Measurements from ENCODE around the gene ETS1.

DNA sequence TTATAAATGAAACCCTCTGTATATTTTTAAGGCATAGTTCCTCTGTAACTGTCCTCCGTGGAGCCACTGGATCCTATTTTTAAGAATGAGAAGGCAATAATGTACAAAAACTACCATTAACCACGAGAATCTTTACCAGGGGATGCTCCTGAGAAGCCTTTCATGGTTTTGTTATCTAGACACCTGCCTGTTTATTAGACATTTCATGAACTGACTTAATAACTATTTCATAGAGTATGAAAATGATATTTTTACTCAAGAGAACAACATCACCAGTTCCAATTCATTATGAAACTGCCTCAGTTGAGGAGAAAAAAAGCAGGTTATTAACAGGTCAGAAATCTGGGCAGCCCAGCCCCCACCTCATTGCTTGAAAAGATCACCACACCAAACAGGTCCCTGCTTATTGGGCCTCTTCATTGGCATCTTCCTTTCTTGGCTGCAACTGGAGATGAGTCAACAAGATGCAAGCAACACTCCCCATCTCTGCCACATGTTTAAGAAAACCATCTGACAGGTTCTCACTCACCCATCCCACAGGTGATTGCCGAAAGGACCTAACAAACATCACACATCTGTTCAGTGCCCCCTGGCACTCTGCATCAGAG lies 27.8 kb downstream of the ETS1 start:
- TF ChIP-seq, protein P1, sequence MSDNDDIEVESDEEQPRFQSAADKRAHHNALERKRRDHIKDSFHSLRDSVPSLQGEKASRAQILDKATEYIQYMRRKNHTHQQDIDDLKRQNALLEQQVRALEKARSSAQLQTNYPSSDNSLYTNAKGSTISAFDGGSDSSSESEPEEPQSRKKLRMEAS (IDR thresholded peaks at IDR 0.05): no peak
- TF ChIP-seq ZBTB7A (IDR thresholded peaks at IDR 0.05; ENCODE audit: low read depth) (no peak), EGR1 (IDR thresholded peaks at IDR 0.05) (no peak), CREB1 (IDR thresholded peaks at IDR 0.05; ENCODE audit: low read depth) (no peak), REST (IDR thresholded peaks at IDR 0.05; ENCODE audit: low read depth) (no peak)

Data from Ishikawa (cell line).